Panc1 (cell line): ENCODE data around the gene TAB2. TPM values are rescaled to one million over a fixed set of nuclear protein-coding genes. Genes with fewer than 3 reads are reported as not detected.

ENCODE experiments used
- ATAC-seq: fragments of 200-7000 bp; cut with Tn5 transposase; 2 replicates; pipeline ENCODE4 v1.9.1; 2020; ENCODE audit warnings: mild to moderate bottlenecking, moderate library complexity
- BruUV-seq: library from RNA; stranded (reverse); fragments of 400-500 nt; replicated peaks from 2 replicates; lab custom pipeline; 2021; lab: Mats Ljungman, UMichigan
- CTCF ChIA-PET: fragments of 300-600 bp; sonication (Branson Sonifier 250); formaldehyde crosslinking; loops from one replicate; lab custom pipeline; 2022; ENCODE audit warnings: antibody characterized with exemption; lab: Charles Lee
- POLR2A ChIA-PET: fragments of 300-600 bp; sonication (Branson Sonifier 250); formaldehyde crosslinking; loops from one replicate; lab custom pipeline; 2022; ENCODE audit warnings: antibody characterized with exemption; lab: Charles Lee
- DNase-seq: peaks from one replicate; pipeline ENCODE4 v3.0.0-alpha.2; 2010; ENCODE audit warnings: low read depth, low spot score
- H3K27ac ChIP-seq: 2 replicates; pipeline ENCODE4 v1.5.1; 2011; ENCODE audit warnings: mild to moderate bottlenecking, low read length, inconsistent platforms
- H3K27me3 ChIP-seq: fragments of 200-500 bp; sonication (Bioruptor generic); 2 replicates; pipeline ENCODE4 v1.6.0; 2014; ENCODE audit warnings: low read length, inconsistent platforms; ENCODE audit not compliant: control insufficient read depth, insufficient read depth
- H3K36me3 ChIP-seq: fragments of 200-500 bp; sonication (Bioruptor generic); 2 replicates; pipeline ENCODE4 v1.5.1; 2014; ENCODE audit warnings: inconsistent platforms, mild to moderate bottlenecking, low read length, moderate library complexity; ENCODE audit not compliant: control insufficient read depth, insufficient read depth
- H3K4me1 ChIP-seq: 2 replicates; pipeline ENCODE4 v1.5.1; 2011; ENCODE audit warnings: inconsistent platforms, mild to moderate bottlenecking, low read length, moderate library complexity; ENCODE audit not compliant: control insufficient read depth, insufficient read depth
- H3K4me3 ChIP-seq, 2 experiments: 2 replicates each; pipeline ENCODE4 v1.5.1; 2011 to 2012; ENCODE audit warnings: low read depth in 2 of 2, low read length in 2 of 2, mild to moderate bottlenecking in 2 of 2, inconsistent platforms in 1 of 2, moderate library complexity in 1 of 2
- H3K9me3 ChIP-seq: fragments of 200-500 bp; sonication (Bioruptor generic); 2 replicates; pipeline ENCODE4 v1.5.1; 2014; ENCODE audit warnings: low read depth, mild to moderate bottlenecking, inconsistent platforms, low read length, moderate library complexity; ENCODE audit not compliant: control insufficient read depth, insufficient read depth
- POLR2AphosphoS5 ChIP-seq: IDR thresholded peaks from 2 replicates; pipeline ENCODE4 v1.6.1; 2012; ENCODE audit warnings: mild to moderate bottlenecking, low read depth, low read length, moderate library complexity
- SIN3A ChIP-seq: IDR thresholded peaks from 2 replicates; pipeline ENCODE4 v1.6.1; 2012; ENCODE audit warnings: low read depth, mild to moderate bottlenecking, low read length, moderate library complexity, borderline replicate concordance; ENCODE audit not compliant: insufficient read depth
- TCF7L2 ChIP-seq: IDR thresholded peaks from 2 replicates; pipeline ENCODE4 v1.6.1; 2011; ENCODE audit warnings: mild to moderate bottlenecking, low read depth, low read length, inconsistent platforms
- in situ Hi-C: cut with HindIII; loops from 2 replicates; pipeline ENCODE4 v1.10.0; 2016; ENCODE audit warnings: low sequenced_read_pairs, low pct_unique_long_range_greater_than_20kb
- intact Hi-C: fragments of 100-400 bp; cut with micrococcal nuclease; formaldehyde crosslinking; loops from one replicate; pipeline ENCODE4 v1.10.0; 2022; ENCODE audit not compliant: unreplicated experiment
- total RNA-seq: library from RNA; stranded (reverse); gene quantifications from one replicate; pipeline ENCODE4 v1.2.1, GENCODE V29; 2021; ENCODE audit not compliant: unreplicated experiment
- TF ChIP-seq, protein P1 (sequence below), 2 experiments: IDR thresholded peaks; 2 replicates each; pipeline ENCODE4 v1.6.1; 2011 to 2012; ENCODE audit warnings: low read depth in 2 of 2, control low read depth in 1 of 2, low read length in 1 of 2, mild to moderate bottlenecking in 1 of 2, moderate library complexity in 1 of 2; ENCODE audit not compliant: insufficient read depth in 1 of 2
- TF ChIP-seq, protein P2 (sequence below): fragments of 450-650 bp; IDR thresholded peaks from 2 replicates; pipeline ENCODE4 v1.5.1; 2017; ENCODE audit warnings: mild to moderate bottlenecking

Gene TAB2
- total RNA-seq, 1 experiment from 2014 or later, result 47.2 TPM

DNA sequence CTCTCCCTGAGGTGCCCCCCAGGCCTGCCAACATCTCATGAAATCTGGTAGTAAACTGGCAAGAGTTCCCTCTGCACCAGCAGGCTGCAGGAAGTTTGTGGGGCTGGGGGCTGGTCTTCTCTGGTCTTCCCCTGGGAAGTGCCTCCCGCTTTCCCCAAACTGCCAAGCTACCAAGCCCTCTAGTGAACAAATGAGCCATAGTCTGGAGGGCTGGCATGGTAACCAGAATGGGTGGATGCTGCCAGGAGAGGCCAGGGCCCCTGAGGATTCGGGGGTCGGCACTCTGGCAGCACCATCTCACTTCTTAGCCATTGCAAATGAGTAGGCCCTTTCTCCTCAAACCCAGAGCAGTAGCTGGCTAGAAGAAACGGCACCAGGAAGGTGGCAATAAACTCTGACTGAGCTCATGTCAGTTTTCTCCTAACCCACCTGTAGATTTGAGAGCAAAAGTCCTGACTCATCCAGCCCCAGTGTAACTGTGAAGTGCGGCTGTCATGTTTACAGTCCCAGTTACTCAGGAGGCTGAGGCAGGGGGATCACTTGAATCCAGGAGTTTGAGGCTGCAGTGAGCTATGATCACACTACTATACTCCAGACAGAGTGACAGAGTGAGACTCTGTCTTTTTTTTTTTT, 131.4 kb downstream of the TAB2 start:
- BruUV-seq, result no TSS peak
- H3K4me1 ChIP-seq, result peaks cover 3% of the 10 kb centered on the region; the same call in 1 of the 2 replicates
- ChIA-PET POLR2A (no interaction called here), CTCF (no interaction called here)
- intact Hi-C loops, result no loop called here
- H3K27me3 ChIP-seq, result no peaks in the 10 kb centered on the region
- no peaks in the 10 kb centered on the region for H3K9me3 ChIP-seq
- no peaks in the 10 kb centered on the region for H3K36me3 ChIP-seq
- H3K4me3 ChIP-seq, result no peak overlapping the region
- in situ Hi-C loops, result no loop called here
- ATAC-seq (no peak), DNase-seq (no peak)
- TF ChIP-seq, protein P1, sequence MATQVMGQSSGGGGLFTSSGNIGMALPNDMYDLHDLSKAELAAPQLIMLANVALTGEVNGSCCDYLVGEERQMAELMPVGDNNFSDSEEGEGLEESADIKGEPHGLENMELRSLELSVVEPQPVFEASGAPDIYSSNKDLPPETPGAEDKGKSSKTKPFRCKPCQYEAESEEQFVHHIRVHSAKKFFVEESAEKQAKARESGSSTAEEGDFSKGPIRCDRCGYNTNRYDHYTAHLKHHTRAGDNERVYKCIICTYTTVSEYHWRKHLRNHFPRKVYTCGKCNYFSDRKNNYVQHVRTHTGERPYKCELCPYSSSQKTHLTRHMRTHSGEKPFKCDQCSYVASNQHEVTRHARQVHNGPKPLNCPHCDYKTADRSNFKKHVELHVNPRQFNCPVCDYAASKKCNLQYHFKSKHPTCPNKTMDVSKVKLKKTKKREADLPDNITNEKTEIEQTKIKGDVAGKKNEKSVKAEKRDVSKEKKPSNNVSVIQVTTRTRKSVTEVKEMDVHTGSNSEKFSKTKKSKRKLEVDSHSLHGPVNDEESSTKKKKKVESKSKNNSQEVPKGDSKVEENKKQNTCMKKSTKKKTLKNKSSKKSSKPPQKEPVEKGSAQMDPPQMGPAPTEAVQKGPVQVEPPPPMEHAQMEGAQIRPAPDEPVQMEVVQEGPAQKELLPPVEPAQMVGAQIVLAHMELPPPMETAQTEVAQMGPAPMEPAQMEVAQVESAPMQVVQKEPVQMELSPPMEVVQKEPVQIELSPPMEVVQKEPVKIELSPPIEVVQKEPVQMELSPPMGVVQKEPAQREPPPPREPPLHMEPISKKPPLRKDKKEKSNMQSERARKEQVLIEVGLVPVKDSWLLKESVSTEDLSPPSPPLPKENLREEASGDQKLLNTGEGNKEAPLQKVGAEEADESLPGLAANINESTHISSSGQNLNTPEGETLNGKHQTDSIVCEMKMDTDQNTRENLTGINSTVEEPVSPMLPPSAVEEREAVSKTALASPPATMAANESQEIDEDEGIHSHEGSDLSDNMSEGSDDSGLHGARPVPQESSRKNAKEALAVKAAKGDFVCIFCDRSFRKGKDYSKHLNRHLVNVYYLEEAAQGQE (IDR thresholded peaks at IDR 0.05; ENCODE audit: insufficient read depth in 1 of 2, low read depth in 2 of 2, low read length in 1 of 2), result no peak
- TF ChIP-seq TCF7L2, result no peak
- no peak for TF ChIP-seq POLR2AphosphoS5
- TF ChIP-seq, protein P2, sequence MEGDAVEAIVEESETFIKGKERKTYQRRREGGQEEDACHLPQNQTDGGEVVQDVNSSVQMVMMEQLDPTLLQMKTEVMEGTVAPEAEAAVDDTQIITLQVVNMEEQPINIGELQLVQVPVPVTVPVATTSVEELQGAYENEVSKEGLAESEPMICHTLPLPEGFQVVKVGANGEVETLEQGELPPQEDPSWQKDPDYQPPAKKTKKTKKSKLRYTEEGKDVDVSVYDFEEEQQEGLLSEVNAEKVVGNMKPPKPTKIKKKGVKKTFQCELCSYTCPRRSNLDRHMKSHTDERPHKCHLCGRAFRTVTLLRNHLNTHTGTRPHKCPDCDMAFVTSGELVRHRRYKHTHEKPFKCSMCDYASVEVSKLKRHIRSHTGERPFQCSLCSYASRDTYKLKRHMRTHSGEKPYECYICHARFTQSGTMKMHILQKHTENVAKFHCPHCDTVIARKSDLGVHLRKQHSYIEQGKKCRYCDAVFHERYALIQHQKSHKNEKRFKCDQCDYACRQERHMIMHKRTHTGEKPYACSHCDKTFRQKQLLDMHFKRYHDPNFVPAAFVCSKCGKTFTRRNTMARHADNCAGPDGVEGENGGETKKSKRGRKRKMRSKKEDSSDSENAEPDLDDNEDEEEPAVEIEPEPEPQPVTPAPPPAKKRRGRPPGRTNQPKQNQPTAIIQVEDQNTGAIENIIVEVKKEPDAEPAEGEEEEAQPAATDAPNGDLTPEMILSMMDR, result no peak
- TF ChIP-seq SIN3A, result no peak
- no peak overlapping the region for H3K27ac ChIP-seq

DNA sequence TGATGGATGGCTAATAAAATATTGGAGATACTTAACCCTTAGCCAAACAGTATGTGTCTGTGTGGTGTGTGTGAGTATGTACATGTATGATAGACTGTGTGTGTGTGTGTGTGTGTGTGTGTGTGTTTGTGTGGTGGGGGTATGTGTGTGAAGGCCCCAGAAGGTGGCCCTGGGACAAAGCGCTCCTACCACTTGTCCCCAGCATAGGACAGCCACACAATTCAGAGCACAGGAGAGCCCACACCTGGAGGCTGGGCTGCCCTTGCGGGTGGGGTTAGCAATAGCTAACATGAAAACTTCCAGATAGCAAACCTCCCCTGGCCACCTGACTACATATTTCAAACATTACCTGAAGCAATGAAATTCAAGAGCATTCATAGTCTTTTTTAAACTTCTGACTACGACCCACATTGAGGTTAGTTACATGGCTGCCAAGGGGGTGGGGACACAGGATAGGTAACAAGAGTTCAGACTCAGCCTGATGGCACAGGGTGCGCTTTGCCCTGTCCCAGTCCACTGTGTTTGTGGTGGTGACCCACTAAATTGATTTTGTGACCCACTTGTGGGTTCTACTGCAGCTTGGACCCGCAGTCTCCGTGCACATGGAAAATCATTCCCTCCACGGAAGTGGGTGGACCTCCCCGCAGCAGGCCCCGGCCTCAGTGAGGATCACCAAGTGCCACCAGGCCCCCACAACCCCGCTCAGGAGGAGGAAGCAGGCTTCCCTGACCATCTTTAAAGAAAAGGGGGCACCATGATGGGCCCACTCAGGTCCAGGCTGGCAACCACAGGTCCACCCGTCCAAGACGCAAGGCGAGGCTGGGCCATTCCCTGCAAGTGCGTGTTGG, 132.5 kb downstream of the TAB2 start:
- DNase-seq (no peak), ATAC-seq (no peak)
- no peak overlapping the region for H3K4me3 ChIP-seq
- intact Hi-C loops, result no loop called here
- CTCF ChIA-PET, result no interaction called here
- in situ Hi-C loops, result no loop called here
- H3K4me1 ChIP-seq, result peaks cover 11% of the 10 kb centered on the region; the same call in 1 of the 2 replicates
- TF ChIP-seq SIN3A (no peak), POLR2AphosphoS5 (no peak), TCF7L2 (no peak)
- TF ChIP-seq, protein P2, result no peak
- TF ChIP-seq, protein P1 (IDR thresholded peaks at IDR 0.05; ENCODE audit: insufficient read depth in 1 of 2, low read depth in 2 of 2, low read length in 1 of 2), result no peak
- POLR2A ChIA-PET, result no interaction called here
- no TSS peak for BruUV-seq
- no peaks in the 10 kb centered on the region for H3K9me3 ChIP-seq
- H3K27ac ChIP-seq, result no peak overlapping the region
- H3K27me3 ChIP-seq, result no peaks in the 10 kb centered on the region
- no peaks in the 10 kb centered on the region for H3K36me3 ChIP-seq
